Tibial nerve (tissue), 3 donors: ENCODE results near the gene MTMR8.

Experiments used
- CTCF ChIP-seq, 5 experiments: fragments of 200-600 bp in 3 of 5; fragments of 450-650 bp in 2 of 5; sonication (generic) in 3 of 5; IDR thresholded peaks; one replicate each; pipeline ENCODE4 v1.5.1; 2016 to 2019; ENCODE audit warnings: antibody characterized with exemption in 5 of 5, mild to moderate bottlenecking in 3 of 5, moderate library complexity in 2 of 5
- POLR2A ChIP-seq, 2 donors: fragments of 450-650 bp; IDR thresholded peaks; one replicate each; pipeline ENCODE4 v1.6.1; 2017; ENCODE audit warnings: antibody characterized with exemption in 2 of 2, mild to moderate bottlenecking in 2 of 2, moderate library complexity in 2 of 2

GRCh38 chrX:64230123-64230970 lies 164.9 kb downstream of the MTMR8 start, which contains the start of gene ASB12:
- TF ChIP-seq CTCF (IDR thresholded peaks at IDR 0.05): no peak
- no peak for TF ChIP-seq POLR2A (IDR thresholded peaks at IDR 0.05)
